HG03354 (cell line): ENCODE data around the gene FREY1.

ENCODE experiments used
- ATAC-seq: cut with Tn5 transposase; IDR thresholded peaks from one replicate; pipeline ENCODE4 v1.9.1; 2021; ENCODE audit warnings: mild to moderate bottlenecking; ENCODE audit not compliant: unreplicated experiment, poor library complexity, severe bottlenecking

FREY1 gene

GRCh38 chr11:45929486-45930030 is 22.5 kb upstream of the FREY1 start:
- no peak for ATAC-seq

- no peak for ATAC-seq
These were observed 21.6 kb upstream of the FREY1 start for GRCh38 chr11:45928535-45929215.

- ATAC-seq, result no peak
These were observed 20.8 kb upstream of the FREY1 start for GRCh38 chr11:45927684-45928413.

- no peak for ATAC-seq
These were observed 20.2 kb upstream of the FREY1 start for GRCh38 chr11:45927332-45927683.

- no peak for ATAC-seq
These were observed 19.7 kb upstream of the FREY1 start for GRCh38 chr11:45926536-45927331.

- ATAC-seq, result no peak
These were observed 18.9 kb upstream of the FREY1 start for GRCh38 chr11:45926001-45926401.

- ATAC-seq, result no peak
These were observed 18.5 kb upstream of the FREY1 start for GRCh38 chr11:45925550-45925949.

GRCh38 chr11:45924927-45925326 is 17.9 kb upstream of the FREY1 start:
- ATAC-seq, result no peak

GRCh38 chr11:45924036-45924915 is 17.2 kb upstream of the FREY1 start:
- ATAC-seq, result no peak

- no peak for ATAC-seq
These were observed 15.5 kb upstream of the FREY1 start, which contains the start of gene LARGE2 for GRCh38 chr11:45922425-45923082. Gene LARGE2, plus strand, starts transcription at chr11:45922656. Its CDS starts 227 bp downstream, at chr11:45922883.

- no peak for ATAC-seq
These were observed 14.7 kb upstream of the FREY1 start for GRCh38 chr11:45921561-45922424.

GRCh38 chr11:45920531-45921477 is 13.7 kb upstream of the FREY1 start:
- no peak for ATAC-seq

- no peak for ATAC-seq
These were observed 12.9 kb upstream of the FREY1 start for GRCh38 chr11:45919806-45920530.

- ATAC-seq, result no peak
These were observed 12.0 kb upstream of the FREY1 start for GRCh38 chr11:45918962-45919675.

- peak; percentile 32 for ATAC-seq
These were observed 11.4 kb upstream of the FREY1 start for GRCh38 chr11:45918331-45918941.
